ENCODE data around the gene MICAL3.

- TF ChIP-seq, protein P1, sequence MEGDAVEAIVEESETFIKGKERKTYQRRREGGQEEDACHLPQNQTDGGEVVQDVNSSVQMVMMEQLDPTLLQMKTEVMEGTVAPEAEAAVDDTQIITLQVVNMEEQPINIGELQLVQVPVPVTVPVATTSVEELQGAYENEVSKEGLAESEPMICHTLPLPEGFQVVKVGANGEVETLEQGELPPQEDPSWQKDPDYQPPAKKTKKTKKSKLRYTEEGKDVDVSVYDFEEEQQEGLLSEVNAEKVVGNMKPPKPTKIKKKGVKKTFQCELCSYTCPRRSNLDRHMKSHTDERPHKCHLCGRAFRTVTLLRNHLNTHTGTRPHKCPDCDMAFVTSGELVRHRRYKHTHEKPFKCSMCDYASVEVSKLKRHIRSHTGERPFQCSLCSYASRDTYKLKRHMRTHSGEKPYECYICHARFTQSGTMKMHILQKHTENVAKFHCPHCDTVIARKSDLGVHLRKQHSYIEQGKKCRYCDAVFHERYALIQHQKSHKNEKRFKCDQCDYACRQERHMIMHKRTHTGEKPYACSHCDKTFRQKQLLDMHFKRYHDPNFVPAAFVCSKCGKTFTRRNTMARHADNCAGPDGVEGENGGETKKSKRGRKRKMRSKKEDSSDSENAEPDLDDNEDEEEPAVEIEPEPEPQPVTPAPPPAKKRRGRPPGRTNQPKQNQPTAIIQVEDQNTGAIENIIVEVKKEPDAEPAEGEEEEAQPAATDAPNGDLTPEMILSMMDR (IDR thresholded peaks at IDR 0.05; ENCODE audit: low read length): no peak
- TF ChIP-seq EZH2 (optimal IDR thresholded peaks at IDR 0.05; ENCODE audit: low read depth, low read length): no peak
These were observed 279.9 kb downstream of the MICAL3 start for GRCh38 chr22:17744430-17744829.

Measured in MM.1S (cell line).